IPS-15b (cell line): ENCODE measurements around the gene REG1A.

Experiments
- H3K27me3 ChIP-seq: one replicate; pipeline ENCODE4 v1.6.1; 2013; ENCODE audit warnings: low read length; ENCODE audit not compliant: control insufficient read depth, insufficient read depth
- H3K36me3 ChIP-seq: one replicate; pipeline ENCODE4 v1.6.1; 2013; ENCODE audit warnings: low read length; ENCODE audit not compliant: control insufficient read depth, insufficient read depth
- H3K4me1 ChIP-seq: one replicate; pipeline ENCODE4 v1.6.1; 2013; ENCODE audit warnings: mild to moderate bottlenecking, low read length; ENCODE audit not compliant: control insufficient read depth, insufficient read depth
- H3K4me3 ChIP-seq: one replicate; pipeline ENCODE4 v1.5.1; 2013; ENCODE audit warnings: low read depth, low read length
- H3K9ac ChIP-seq: one replicate; pipeline ENCODE4 v1.6.1; 2013; ENCODE audit warnings: low read depth, mild to moderate bottlenecking, low read length
- H3K9me3 ChIP-seq: one replicate; pipeline ENCODE4 v1.6.1; 2013; ENCODE audit warnings: mild to moderate bottlenecking, low read length; ENCODE audit not compliant: control insufficient read depth, insufficient read depth

Gene REG1A

DNA sequence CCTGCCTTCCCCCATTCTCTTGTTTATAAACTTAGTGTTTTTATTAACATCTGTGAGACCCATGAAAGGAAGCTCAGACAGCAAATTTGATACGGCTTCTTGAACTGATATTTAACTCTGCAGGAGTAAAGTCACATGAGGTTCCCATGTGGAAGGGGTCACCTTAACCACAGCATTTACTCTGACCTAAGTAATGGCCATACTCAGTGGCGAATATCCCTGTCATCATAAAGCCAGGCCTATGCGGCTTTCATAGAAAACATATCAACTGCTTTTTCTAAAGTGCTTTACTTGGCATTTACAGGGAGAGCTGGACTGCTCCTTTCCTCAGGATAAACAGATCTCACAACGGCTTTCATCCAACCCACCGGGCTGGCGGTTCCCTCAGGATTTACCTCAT, 9.0 kb downstream of the REG1A start:
- no peaks in the 10 kb centered on the region for H3K36me3 ChIP-seq
- H3K9me3 ChIP-seq: no peaks in the 10 kb centered on the region
- H3K9ac ChIP-seq: no peak overlapping the region
- no peak overlapping the region for H3K4me3 ChIP-seq
- no peaks in the 10 kb centered on the region for H3K4me1 ChIP-seq
- H3K27me3 ChIP-seq: no peaks in the 10 kb centered on the region

- Histone ChIP-seq H3K9ac (no peak overlapping the region), H3K36me3 (no peaks in the 10 kb centered on the region), H3K4me3 (no peak overlapping the region), H3K27me3 (no peaks in the 10 kb centered on the region), H3K4me1 (no peaks in the 10 kb centered on the region), H3K9me3 (no peaks in the 10 kb centered on the region)
Observed at GRCh38 chr2:79129804-79130203, 9.5 kb downstream of the REG1A start.

GRCh38 chr2:79131687-79132086, 11.4 kb downstream of the REG1A start:
- H3K4me3 ChIP-seq: no peak overlapping the region

GRCh38 chr2:79138385-79138784, 18.1 kb downstream of the REG1A start:
- H3K36me3 ChIP-seq: no peaks in the 10 kb centered on the region
- H3K4me1 ChIP-seq: no peaks in the 10 kb centered on the region

More at GRCh38 chr2:79131687-79132086, 11.4 kb downstream of the REG1A start:
- H3K9me3 ChIP-seq: no peaks in the 10 kb centered on the region
- no peaks in the 10 kb centered on the region for H3K27me3 ChIP-seq
- no peaks in the 10 kb centered on the region for H3K4me1 ChIP-seq
- no peak overlapping the region for H3K9ac ChIP-seq
- no peaks in the 10 kb centered on the region for H3K36me3 ChIP-seq

DNA sequence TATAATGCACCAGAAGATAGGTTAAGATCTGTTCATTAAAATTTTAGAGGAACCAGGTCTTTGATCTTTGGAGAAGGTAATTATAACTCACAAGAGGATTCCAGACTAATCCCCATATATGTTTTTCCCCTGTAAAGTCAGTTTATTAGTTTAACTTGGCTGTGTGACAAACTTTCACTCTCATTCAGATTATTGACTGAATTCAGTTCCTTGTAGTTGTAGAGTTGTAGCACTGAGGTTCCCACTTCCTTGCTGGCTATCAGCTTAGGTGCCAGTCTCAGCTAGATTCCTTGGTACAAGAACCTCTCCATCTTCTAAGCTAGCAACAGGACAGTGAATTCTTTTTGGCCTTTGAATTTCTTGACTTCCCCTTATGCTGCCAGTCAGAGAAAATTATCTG, 19.1 kb downstream of the REG1A start:
- H3K9ac ChIP-seq: no peak overlapping the region
- no peaks in the 10 kb centered on the region for H3K27me3 ChIP-seq
- H3K9me3 ChIP-seq: no peaks in the 10 kb centered on the region
- H3K4me1 ChIP-seq: no peaks in the 10 kb centered on the region
- H3K4me3 ChIP-seq: no peak overlapping the region
- no peaks in the 10 kb centered on the region for H3K36me3 ChIP-seq

More at GRCh38 chr2:79138385-79138784, 18.1 kb downstream of the REG1A start:
- no peaks in the 10 kb centered on the region for H3K27me3 ChIP-seq
- H3K9ac ChIP-seq: no peak overlapping the region
- H3K4me3 ChIP-seq: no peak overlapping the region
- H3K9me3 ChIP-seq: no peaks in the 10 kb centered on the region

DNA sequence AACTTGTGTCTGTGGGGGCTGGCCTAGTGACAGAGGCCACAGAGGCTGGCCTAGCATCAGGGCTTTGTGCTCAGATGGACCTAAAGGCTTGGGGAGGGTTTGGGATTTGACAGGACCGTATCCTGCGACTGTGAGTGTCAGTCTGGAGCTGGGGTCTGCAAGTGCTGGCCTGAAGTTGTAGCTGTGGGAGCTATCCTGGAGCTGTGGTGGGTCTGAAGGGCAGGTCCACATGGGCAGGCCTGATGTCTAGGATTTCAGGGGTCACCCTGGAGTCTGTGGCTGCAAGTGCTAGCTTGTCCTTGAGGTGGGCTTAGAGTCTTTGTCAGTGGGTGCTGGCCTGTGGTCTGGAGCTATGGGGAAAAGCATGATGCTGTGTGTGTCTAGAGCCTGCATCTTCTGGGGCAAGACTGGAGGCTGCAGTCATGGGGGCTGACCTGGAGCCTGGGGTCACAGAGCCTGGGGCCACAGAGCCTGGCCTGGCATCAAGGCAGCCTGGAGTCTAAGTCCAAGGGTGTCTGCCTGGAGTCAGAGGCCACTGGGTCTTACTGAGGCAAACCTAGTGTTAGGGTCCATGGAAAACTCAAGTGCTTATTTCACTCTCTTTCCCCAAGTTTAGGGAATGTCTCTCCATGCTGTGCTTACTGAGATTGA, 35.7 kb downstream of the REG1A start:
- Histone ChIP-seq H3K9ac (no peak overlapping the region), H3K27me3 (no peaks in the 10 kb centered on the region), H3K9me3 (no peaks in the 10 kb centered on the region), H3K4me3 (no peak overlapping the region), H3K4me1 (no peaks in the 10 kb centered on the region), H3K36me3 (no peaks in the 10 kb centered on the region)

DNA sequence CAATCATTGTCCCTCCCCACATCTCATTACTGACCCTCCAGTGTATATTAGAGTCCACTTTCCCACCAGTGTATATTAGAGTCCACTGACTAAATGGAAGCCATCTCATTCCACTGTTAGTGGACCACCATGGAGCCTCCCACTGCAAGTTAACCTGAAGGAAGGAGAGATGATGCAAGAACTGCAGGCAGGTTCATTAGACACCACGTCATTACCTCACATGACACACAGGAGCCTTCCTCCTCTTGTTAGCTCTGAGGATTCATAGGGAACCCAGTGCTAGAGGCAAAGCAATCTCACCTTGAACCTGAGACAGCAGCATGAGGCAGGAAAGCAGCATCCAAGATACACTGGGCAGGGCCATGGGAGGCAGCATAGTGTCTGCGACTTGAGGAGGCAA, 38.7 kb downstream of the REG1A start:
- Histone ChIP-seq H3K27me3 (no peaks in the 10 kb centered on the region), H3K9ac (no peak overlapping the region), H3K9me3 (no peaks in the 10 kb centered on the region), H3K4me3 (no peak overlapping the region), H3K4me1 (no peaks in the 10 kb centered on the region), H3K36me3 (no peaks in the 10 kb centered on the region)

DNA sequence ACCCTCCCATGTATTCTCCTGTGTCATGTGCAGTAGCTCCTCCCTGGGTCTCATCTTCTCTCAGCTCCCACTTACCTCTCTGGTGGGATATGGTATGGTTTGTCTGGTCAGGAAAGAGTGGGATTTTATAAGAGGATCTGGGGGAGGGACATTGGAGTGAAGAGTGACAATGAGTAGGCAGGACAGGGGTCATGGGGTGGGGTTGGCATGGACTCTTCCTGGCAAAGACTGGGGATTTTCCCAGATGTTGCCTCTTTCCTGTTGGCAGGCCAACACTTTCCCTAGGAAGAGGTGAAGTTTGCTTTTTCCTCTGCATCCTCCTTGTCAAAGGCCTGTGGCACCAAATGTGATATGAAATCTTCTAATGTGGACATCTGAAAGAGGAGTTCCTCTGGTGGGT, 39.4 kb downstream of the REG1A start, which contains the start of gene REG3A:
Gene REG3A (minus strand): TSS at position 101 of the 400 bp plus-strand sequence. CDS start 348 bp downstream, outside the sequence.
- no peaks in the 10 kb centered on the region for H3K9me3 ChIP-seq

GRCh38 chr2:79162132-79162531, 41.8 kb downstream of the REG1A start:
- H3K9me3 ChIP-seq: no peaks in the 10 kb centered on the region
- no peak overlapping the region for H3K9ac ChIP-seq
- H3K27me3 ChIP-seq: no peaks in the 10 kb centered on the region
- H3K4me1 ChIP-seq: no peaks in the 10 kb centered on the region
- H3K4me3 ChIP-seq: no peak overlapping the region
- H3K36me3 ChIP-seq: no peaks in the 10 kb centered on the region

More for the DNA sequence above, 39.4 kb downstream of the REG1A start, which contains the start of gene REG3A:
- Histone ChIP-seq H3K9ac (no peak within 1 kb of the TSS), H3K27me3 (no peaks in the 10 kb centered on the region), H3K4me3 (no peak within 1 kb of the TSS), H3K36me3 (no peaks in the 10 kb centered on the region), H3K4me1 (no peaks in the 10 kb centered on the region)

DNA sequence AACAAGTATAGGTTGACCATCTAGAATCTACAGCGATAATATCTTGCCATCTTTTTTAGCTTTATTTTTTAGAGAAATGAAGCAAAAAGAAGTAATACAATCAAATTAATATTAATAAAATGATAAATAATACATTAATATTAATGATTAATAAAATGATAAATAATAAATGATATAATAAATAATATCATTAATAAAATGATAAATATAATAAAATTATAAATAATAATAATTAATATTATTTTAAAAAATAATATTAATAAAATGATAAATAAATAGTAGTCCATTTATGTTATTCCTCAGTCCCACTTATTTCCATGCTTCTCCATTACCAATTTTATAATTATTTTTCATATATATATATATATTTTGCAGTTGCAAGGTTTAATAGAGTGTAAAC, 42.5 kb downstream of the REG1A start:
- no peaks in the 10 kb centered on the region for H3K4me1 ChIP-seq
- H3K4me3 ChIP-seq: no peak overlapping the region
- no peaks in the 10 kb centered on the region for H3K27me3 ChIP-seq
- H3K9ac ChIP-seq: no peak overlapping the region
- no peaks in the 10 kb centered on the region for H3K9me3 ChIP-seq
- no peaks in the 10 kb centered on the region for H3K36me3 ChIP-seq

- Histone ChIP-seq H3K9ac (no peak overlapping the region), H3K27me3 (no peaks in the 10 kb centered on the region), H3K9me3 (no peaks in the 10 kb centered on the region), H3K4me3 (no peak overlapping the region), H3K4me1 (no peaks in the 10 kb centered on the region), H3K36me3 (no peaks in the 10 kb centered on the region)
Observed at GRCh38 chr2:79171348-79171958, 51.2 kb downstream of the REG1A start.
